CD4-positive, alpha-beta T cell (primary cell): ENCODE results near the gene PKD1. TPM values are rescaled to one million over a fixed set of nuclear protein-coding genes. Genes with fewer than 3 reads are reported as not detected.
"Not testable (repeated sequence)": the region's sequence is repeated elsewhere in the genome, so short reads cannot be mapped to it uniquely, and the experiment has no call there.

Experiments
- ATAC-seq: fragments of 200-7000 bp; cut with Tn5 transposase; one replicate; pipeline ENCODE4 v1.10.0; 2022; ENCODE audit warnings: mild to moderate bottlenecking; ENCODE audit not compliant: poor library complexity
- CTCF ChIA-PET: fragments of 350-600 bp; sonication (Branson Sonifier 250); formaldehyde crosslinking; loops from one replicate; lab custom pipeline; 2021; ENCODE audit warnings: antibody characterized with exemption, inconsistent platforms; lab: Charles Lee
- POLR2A ChIA-PET: fragments of 350-600 bp; sonication (Branson Sonifier 250); formaldehyde crosslinking; loops from one replicate; lab custom pipeline; 2021; ENCODE audit warnings: antibody characterized with exemption, inconsistent platforms; lab: Charles Lee
- DNase-seq, 14 experiments: peaks; one replicate each; pipeline ENCODE4 v3.0.0-alpha.2; 2013 to 2020; ENCODE audit warnings: mixed read lengths in 2 of 14
- H3K27ac ChIP-seq, 2 donors: one replicate each; pipeline versions ENCODE4 v1.5.1 to v1.7.0; 2013; ENCODE audit warnings: low read length in 2 of 2, low read depth in 1 of 2, mild to moderate bottlenecking in 1 of 2
- H3K27me3 ChIP-seq, 2 experiments: 1 replicate in 1 of 2; 2 replicates in 1 of 2; pipeline versions ENCODE4 v1.6.1 to v1.7.0; 2013; ENCODE audit warnings: low read length in 2 of 2, control low read depth in 1 of 2, mild to moderate bottlenecking in 1 of 2, moderate library complexity in 1 of 2; ENCODE audit not compliant: insufficient read depth in 2 of 2, control insufficient read depth in 1 of 2
- H3K36me3 ChIP-seq: one replicate; pipeline ENCODE4 v1.6.1; 2013; ENCODE audit warnings: low read length, control low read depth; ENCODE audit not compliant: insufficient read depth
- H3K4me1 ChIP-seq: one replicate; pipeline ENCODE4 v1.6.1; 2013; ENCODE audit warnings: low read length, control low read depth; ENCODE audit not compliant: insufficient read depth
- H3K4me3 ChIP-seq: one replicate; pipeline ENCODE4 v1.5.1; 2013; ENCODE audit warnings: mild to moderate bottlenecking, low read length, moderate library complexity
- H3K9me3 ChIP-seq, 2 experiments: 1 replicate in 1 of 2; 2 replicates in 1 of 2; pipeline versions ENCODE4 v1.6.1 to v1.7.0; 2013; ENCODE audit warnings: low read length in 2 of 2, mild to moderate bottlenecking in 2 of 2, control low read depth in 1 of 2, moderate library complexity in 1 of 2; ENCODE audit not compliant: control insufficient read depth in 1 of 2, insufficient read depth in 1 of 2
- H3K27ac Mint-ChIP-seq: one replicate; pipeline ENCODE4 v1.8.0; 2020; ENCODE audit warnings: mixed read lengths
- H3K27me3 Mint-ChIP-seq: one replicate; pipeline ENCODE4 v1.8.0; 2021; ENCODE audit warnings: mixed read lengths
- H3K36me3 Mint-ChIP-seq: one replicate; pipeline ENCODE4 v1.8.0; 2021; ENCODE audit warnings: low read depth, mixed read lengths
- H3K4me1 Mint-ChIP-seq: one replicate; pipeline ENCODE4 v1.8.0; 2021; ENCODE audit warnings: low read depth, mixed read lengths
- H3K4me3 Mint-ChIP-seq: one replicate; pipeline ENCODE4 v1.8.0; 2020; ENCODE audit warnings: mild to moderate bottlenecking, mixed read lengths
- H3K9me3 Mint-ChIP-seq: one replicate; pipeline ENCODE4 v1.8.0; 2020; ENCODE audit warnings: mixed read lengths
- intact Hi-C, 2 experiments: fragments of 100-400 bp; cut with DNase I in 1 of 2; cut with micrococcal nuclease in 1 of 2; formaldehyde crosslinking; loops; one replicate each; pipeline versions ENCODE4 v1.15.1 to v1.9.0; 2023 to 2025; cut with DNase I, micrococcal nuclease
- polyA plus RNA-seq, 2 donors: library from polyadenylated mRNA; unstranded; fragments of 120-200 nt; gene quantifications; one replicate each; pipeline ENCODE4 v1.2.1, GENCODE V29; 2013
- total RNA-seq, 174 experiments: library from RNA in 2 of 174; stranded (reverse) in 2 of 174; gene quantifications; one replicate each; pipeline ENCODE4 v1.2.3 and lab custom pipeline; 2021 to 2026
- TF ChIP-seq, protein P1 (sequence below): fragments of 200-600 bp; IDR thresholded peaks from one replicate; pipeline ENCODE4 v1.8.0; 2022; ENCODE audit warnings: antibody characterized with exemption, mild to moderate bottlenecking

Gene PKD1
- 10 to 100 TPM; 80.3 to 85.6 TPM for total RNA-seq
- 53.6 TPM for polyA plus RNA-seq (2013, experiment 1 of 2)
- polyA plus RNA-seq (2013, experiment 2 of 2), result 63.7 TPM
- total RNA-seq (lab: John Stamatoyannopoulos, UW), result 45.6 to 267 (median 140) reads per million in 172 experiments

DNA sequence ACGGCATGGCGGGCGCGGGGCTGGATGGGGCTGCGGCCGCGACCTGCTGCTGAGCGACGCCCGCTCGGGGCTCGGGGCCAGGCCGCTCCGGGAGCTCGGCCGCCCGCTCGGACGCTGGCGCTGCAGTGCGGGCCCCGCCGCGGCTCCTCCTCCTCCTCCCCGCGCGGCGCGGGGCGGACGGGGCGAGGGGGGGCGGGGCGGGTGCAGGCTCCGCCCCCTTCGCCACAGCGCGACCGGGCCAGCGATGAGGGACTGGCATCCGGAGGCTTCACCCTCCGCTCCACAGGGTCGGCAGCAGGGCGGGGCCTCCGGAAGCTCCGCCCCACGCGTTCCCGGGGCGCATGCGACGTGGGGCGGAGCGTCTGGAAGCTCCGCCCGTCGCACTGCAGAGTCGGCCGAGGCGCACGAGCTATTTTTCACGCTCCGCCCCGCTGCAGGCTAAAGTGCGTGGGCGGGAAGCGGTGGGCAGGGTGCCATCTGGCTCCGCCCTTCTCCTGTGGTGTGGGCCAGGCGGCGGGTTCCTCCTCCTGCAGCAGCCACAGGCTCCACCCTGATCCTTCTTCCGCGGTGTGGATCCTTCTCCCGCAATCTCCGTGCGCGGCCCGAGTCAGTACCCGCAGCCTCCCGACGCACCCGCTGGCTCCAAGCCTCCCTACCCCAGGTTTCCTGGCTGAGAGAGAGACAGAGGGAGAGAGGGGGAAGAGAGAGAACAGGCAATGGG, at the start of gene PKD1:
PKD1 (minus strand) TSS at position 129 of the 721 bp plus-strand sequence. CDS start 209 bp downstream, outside the sequence.
- peak within 1 kb of the TSS; percentile 46 for H3K4me3 ChIP-seq
- peak within 1 kb of the TSS in 1 of 2 donors; percentile 52 for H3K27ac ChIP-seq
- H3K9me3 ChIP-seq, H3K36me3 Mint-ChIP-seq, intact Hi-C loops, H3K27me3 ChIP-seq, H3K4me1 Mint-ChIP-seq, H3K9me3 Mint-ChIP-seq, H3K27me3 Mint-ChIP-seq, H3K36me3 ChIP-seq: not testable (repeated sequence)
- CTCF ChIA-PET, result interaction anchor here (1.2 kb wide), 1 partner anchor 132 kb away, joined by 3 read pairs; no protein-coding TSS in a partner anchor
- Mint-ChIP-seq H3K4me3 (peak within 1 kb of the TSS; percentile 94), H3K27ac (peak within 1 kb of the TSS; percentile 94)
- peaks cover 19% of the 10 kb centered on the region for H3K4me1 ChIP-seq
- POLR2A ChIA-PET, result interaction anchor here (0.6 to 1.5 kb wide), 7 partner anchors 18 to 164 kb away, joined by 3 to 19 read pairs (median 4); partner anchors contain the start of genes GFER, NTHL1, PGP and TBL3
- peak; percentile 87 to 100 (median 98) for DNase-seq
- peak; percentile 73 for ATAC-seq

DNA sequence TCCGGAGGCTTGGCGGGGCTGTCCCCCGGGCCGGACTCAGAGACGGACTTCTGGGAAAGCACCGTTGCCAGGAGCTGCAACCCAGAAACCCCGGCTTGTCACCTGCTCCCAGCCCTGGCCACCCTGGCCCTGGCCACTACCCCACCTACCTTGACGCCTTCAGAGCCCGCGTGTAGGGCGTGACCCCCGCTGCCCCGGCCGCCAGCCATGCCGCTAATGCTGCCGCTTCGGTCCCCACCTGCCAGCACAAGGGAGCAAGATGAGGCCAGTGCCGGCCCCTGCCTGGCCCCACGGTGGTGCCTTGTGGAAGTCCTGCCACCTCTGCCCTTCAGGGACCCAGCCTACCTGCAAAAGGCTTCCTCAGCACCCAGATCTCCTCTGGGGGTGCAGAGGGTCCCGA, 49.3 kb upstream of the PKD1 start:
- Histone ChIP-seq H3K27ac (no peak overlapping the region), H3K4me1 (no peaks in the 10 kb centered on the region), H3K36me3 (no peaks in the 10 kb centered on the region), H3K9me3 (no peaks in the 10 kb centered on the region), H3K27me3 (no peaks in the 10 kb centered on the region), H3K4me3 (no peak overlapping the region)
- Mint-ChIP-seq H3K4me3 (no peak overlapping the region), H3K4me1 (no peaks in the 10 kb centered on the region), H3K27ac (no peak overlapping the region), H3K9me3 (no peaks in the 10 kb centered on the region), H3K27me3 (no peaks in the 10 kb centered on the region), H3K36me3 (no peaks in the 10 kb centered on the region)
- ChIA-PET CTCF (no interaction called here), POLR2A (no interaction called here)
- TF ChIP-seq, protein P1, sequence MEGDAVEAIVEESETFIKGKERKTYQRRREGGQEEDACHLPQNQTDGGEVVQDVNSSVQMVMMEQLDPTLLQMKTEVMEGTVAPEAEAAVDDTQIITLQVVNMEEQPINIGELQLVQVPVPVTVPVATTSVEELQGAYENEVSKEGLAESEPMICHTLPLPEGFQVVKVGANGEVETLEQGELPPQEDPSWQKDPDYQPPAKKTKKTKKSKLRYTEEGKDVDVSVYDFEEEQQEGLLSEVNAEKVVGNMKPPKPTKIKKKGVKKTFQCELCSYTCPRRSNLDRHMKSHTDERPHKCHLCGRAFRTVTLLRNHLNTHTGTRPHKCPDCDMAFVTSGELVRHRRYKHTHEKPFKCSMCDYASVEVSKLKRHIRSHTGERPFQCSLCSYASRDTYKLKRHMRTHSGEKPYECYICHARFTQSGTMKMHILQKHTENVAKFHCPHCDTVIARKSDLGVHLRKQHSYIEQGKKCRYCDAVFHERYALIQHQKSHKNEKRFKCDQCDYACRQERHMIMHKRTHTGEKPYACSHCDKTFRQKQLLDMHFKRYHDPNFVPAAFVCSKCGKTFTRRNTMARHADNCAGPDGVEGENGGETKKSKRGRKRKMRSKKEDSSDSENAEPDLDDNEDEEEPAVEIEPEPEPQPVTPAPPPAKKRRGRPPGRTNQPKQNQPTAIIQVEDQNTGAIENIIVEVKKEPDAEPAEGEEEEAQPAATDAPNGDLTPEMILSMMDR, result no peak
- no peak for ATAC-seq
- intact Hi-C loops, result no loop called here
- DNase-seq, result no peak

DNA sequence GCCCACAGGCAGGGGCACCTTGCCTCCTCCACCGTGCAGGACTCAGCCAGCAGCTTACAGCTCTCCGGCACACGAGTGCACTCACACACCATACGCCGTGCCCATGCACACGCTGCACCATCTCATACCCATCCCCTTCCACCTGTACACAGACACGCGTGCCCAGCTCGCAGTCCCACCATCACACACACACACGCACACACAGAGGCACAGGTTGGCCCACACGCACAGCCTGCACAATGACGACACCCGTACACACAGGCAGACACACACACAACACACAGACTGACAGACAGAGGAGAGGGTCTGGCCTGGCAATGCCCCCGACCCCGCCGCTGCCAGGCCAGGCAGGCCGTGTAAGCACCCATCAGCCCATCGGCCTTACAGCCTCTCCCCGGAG, 48.6 kb upstream of the PKD1 start:
- no peak for ATAC-seq
- Histone ChIP-seq H3K36me3 (no peaks in the 10 kb centered on the region), H3K4me1 (no peaks in the 10 kb centered on the region), H3K27ac (no peak overlapping the region), H3K27me3 (no peaks in the 10 kb centered on the region), H3K4me3 (no peak overlapping the region), H3K9me3 (no peaks in the 10 kb centered on the region)
- Mint-ChIP-seq H3K9me3 (no peaks in the 10 kb centered on the region), H3K4me1 (no peaks in the 10 kb centered on the region), H3K27ac (no peak overlapping the region), H3K36me3 (no peaks in the 10 kb centered on the region), H3K4me3 (no peak overlapping the region), H3K27me3 (no peaks in the 10 kb centered on the region)
- intact Hi-C loops, result no loop called here
- ChIA-PET POLR2A (no interaction called here), CTCF (no interaction called here)
- DNase-seq, result no peak
- TF ChIP-seq, protein P1, result no peak
